Liver (tissue), 9 donors: ENCODE measurements around the gene CDK5. TPM values are rescaled to one million over a fixed set of nuclear protein-coding genes. Genes with fewer than 3 reads are reported as not detected.

Source experiments
- DNase-seq: peaks from one replicate; pipeline ENCODE4 v3.0.0-alpha.2; 2017; ENCODE audit warnings: low spot score
- H3K27ac ChIP-seq, 2 donors: one replicate each; pipeline ENCODE4 v1.7.0; 2013; ENCODE audit warnings: inconsistent platforms in 2 of 2, low read length in 2 of 2, control low read depth in 1 of 2, low read depth in 1 of 2, mild to moderate bottlenecking in 1 of 2
- H3K27me3 ChIP-seq, 4 donors: one replicate each; pipeline versions ENCODE4 v1.6.1 to v1.7.0; 2013; ENCODE audit warnings: low read length in 3 of 4, inconsistent platforms in 1 of 4, mild to moderate bottlenecking in 1 of 4, moderate library complexity in 1 of 4; ENCODE audit not compliant: control insufficient read depth in 4 of 4, insufficient read depth in 4 of 4
- H3K36me3 ChIP-seq, 4 donors: one replicate each; pipeline versions ENCODE4 v1.6.1 to v1.7.0; 2013; ENCODE audit warnings: low read length in 3 of 4, mild to moderate bottlenecking in 3 of 4, low read depth in 1 of 4, moderate library complexity in 1 of 4; ENCODE audit not compliant: control insufficient read depth in 4 of 4, insufficient read depth in 3 of 4
- H3K4me1 ChIP-seq, 4 donors: one replicate each; pipeline versions ENCODE4 v1.6.1 to v1.7.0; 2013; ENCODE audit warnings: low read length in 3 of 4, mild to moderate bottlenecking in 3 of 4, moderate library complexity in 1 of 4; ENCODE audit not compliant: control insufficient read depth in 4 of 4, insufficient read depth in 4 of 4
- H3K4me3 ChIP-seq, 3 donors: one replicate each; pipeline versions ENCODE4 v1.6.1 to v1.7.0; 2013; ENCODE audit warnings: low read length in 3 of 3, control low read depth in 1 of 3, low read depth in 1 of 3, mild to moderate bottlenecking in 1 of 3
- H3K9ac ChIP-seq, 2 donors: one replicate each; pipeline ENCODE4 v1.7.0; 2013; ENCODE audit warnings: low read length in 2 of 2, mild to moderate bottlenecking in 2 of 2, moderate library complexity in 2 of 2, control low read depth in 1 of 2, low read depth in 1 of 2
- H3K9me3 ChIP-seq, 4 donors: one replicate each; pipeline versions ENCODE4 v1.6.1 to v1.7.0; 2013; ENCODE audit warnings: low read length in 3 of 4; ENCODE audit not compliant: control insufficient read depth in 4 of 4
- ATF3 ChIP-seq: IDR thresholded peaks from 2 replicates; pipeline ENCODE4 v1.6.1; 2016; ENCODE audit warnings: antibody characterized with exemption
- CTCF ChIP-seq: fragments of 150-350 bp; IDR thresholded peaks from 2 replicates; pipeline ENCODE4 v1.5.1; 2017; ENCODE audit warnings: improper control_type of control experiment, low read depth, low read length; ENCODE audit not compliant: missing input control
- EGR1 ChIP-seq, 2 donors: IDR thresholded peaks; 2 replicates each; pipeline ENCODE4 v1.6.1; 2016 to 2018; ENCODE audit warnings: antibody characterized with exemption in 2 of 2, low read depth in 2 of 2
- FOXA1 ChIP-seq: IDR thresholded peaks from 2 replicates; pipeline ENCODE4 v1.6.1; 2016; ENCODE audit warnings: antibody characterized with exemption
- FOXA2 ChIP-seq: IDR thresholded peaks from 2 replicates; pipeline ENCODE4 v1.6.1; 2016; ENCODE audit warnings: antibody characterized with exemption
- GABPA ChIP-seq, 2 donors: IDR thresholded peaks in 1 of 2; conservative IDR thresholded peaks in 1 of 2; 2 replicates each; pipeline ENCODE4 v1.6.1; 2016; ENCODE audit warnings: antibody characterized with exemption in 2 of 2, mild to moderate bottlenecking in 1 of 2, moderate library complexity in 1 of 2
- HNF4A ChIP-seq, 2 donors: conservative IDR thresholded peaks; 2 replicates each; pipeline ENCODE4 v1.6.1; 2016; ENCODE audit warnings: antibody characterized with exemption in 2 of 2, mild to moderate bottlenecking in 2 of 2
- HNF4G ChIP-seq: IDR thresholded peaks from 2 replicates; pipeline ENCODE4 v1.6.1; 2016; ENCODE audit warnings: antibody characterized with exemption
- JUND ChIP-seq, 2 donors: IDR thresholded peaks; 2 replicates each; pipeline ENCODE4 v1.6.1; 2016; ENCODE audit warnings: antibody characterized with exemption in 2 of 2
- MAX ChIP-seq: IDR thresholded peaks from 2 replicates; pipeline ENCODE4 v1.6.1; 2016; ENCODE audit warnings: antibody characterized with exemption
- NR2F2 ChIP-seq: IDR thresholded peaks from 2 replicates; pipeline ENCODE4 v1.6.1; 2016; ENCODE audit warnings: antibody characterized with exemption
- RAD21 ChIP-seq, 2 donors: IDR thresholded peaks; 2 replicates each; pipeline ENCODE4 v1.6.1; 2016; ENCODE audit warnings: antibody characterized with exemption in 2 of 2, mild to moderate bottlenecking in 2 of 2
- REST ChIP-seq: IDR thresholded peaks from 2 replicates; pipeline ENCODE4 v1.6.1; 2016; ENCODE audit warnings: antibody characterized with exemption, mild to moderate bottlenecking
- RXRA ChIP-seq, 2 donors: IDR thresholded peaks; 2 replicates each; pipeline ENCODE4 v1.6.1; 2017 to 2018; ENCODE audit warnings: antibody characterized with exemption in 2 of 2, mild to moderate bottlenecking in 1 of 2
- SP1 ChIP-seq: IDR thresholded peaks from 2 replicates; pipeline ENCODE4 v1.6.1; 2018; ENCODE audit warnings: antibody characterized with exemption, mild to moderate bottlenecking
- TAF1 ChIP-seq: conservative IDR thresholded peaks from 2 replicates; pipeline ENCODE4 v1.6.1; 2016; ENCODE audit warnings: antibody characterized with exemption, mild to moderate bottlenecking
- YY1 ChIP-seq: IDR thresholded peaks from 2 replicates; pipeline ENCODE4 v1.6.1; 2016; ENCODE audit warnings: antibody characterized with exemption, mild to moderate bottlenecking
- ZBTB33 ChIP-seq: IDR thresholded peaks from 2 replicates; pipeline ENCODE4 v1.6.1; 2016; ENCODE audit warnings: antibody characterized with exemption
- WGBS: extraction: QIAGEN DNeasy Blood & Tissue Kit; methylation state at CpG from one replicate; pipeline ENCODE4 v1.1.7; 2013; 5-methylcytosine and 5-hydroxymethylcytosine counted together
- polyA plus RNA-seq, 2 donors: library from polyadenylated mRNA; stranded (reverse) in 1 of 2; unstranded in 1 of 2; fragments of 200-250 nt in 1 of 2; fragments of >200 nt in 1 of 2; fragmentation: Nextera tagmentation in 1 of 2; extraction: Ambion mirVana in 1 of 2; gene quantifications; one replicate each; pipeline versions ENCODE4 v1.2.1 to v1.2.3, GENCODE V29; 2013 to 2015
- total RNA-seq, 2 donors: library from RNA; depleted of rRNA; stranded (reverse); fragments of >200 nt; gene quantifications; one replicate each; pipeline ENCODE4 v1.2.3, GENCODE V29; 2014
- donor health status: healthy.
- donor health status: healthy.
- donor health status: healthy.
- donor health status: healthy.
- donor health status: healthy.

Gene CDK5
- total and polyA plus RNA-seq, 4 donors = 4.0 to 9.0 (median 7.4) TPM

GRCh38 chr7:151035026-151035717 lies 22.5 kb downstream of the CDK5 start:
- 94% methylated on average over 21 of the region's 21 CpGs for WGBS
- no peak for TF ChIP-seq GABPA (IDR thresholded peaks at IDR 0.05 in 1 of 2, conservative IDR thresholded peaks at IDR 0.05 in 1 of 2)
- Histone ChIP-seq H3K36me3 (peaks cover 0 to 22% (median 5%) of the 10 kb centered on the region in 4 donors), H3K9ac (no peak overlapping the region), H3K27ac (no peak overlapping the region), H3K4me1 (peaks cover 0 to 5% (median 0%) of the 10 kb centered on the region in 4 donors), H3K27me3 (no peaks in the 10 kb centered on the region), H3K9me3 (no peaks in the 10 kb centered on the region), H3K4me3 (no peak overlapping the region)
- no peak for DNase-seq

GRCh38 chr7:151034312-151035025 lies 23.2 kb downstream of the CDK5 start:
- Histone ChIP-seq H3K4me3 (no peak overlapping the region), H3K9ac (no peak overlapping the region), H3K9me3 (no peaks in the 10 kb centered on the region), H3K36me3 (peaks cover 0 to 22% (median 5%) of the 10 kb centered on the region in 4 donors), H3K27me3 (no peaks in the 10 kb centered on the region), H3K4me1 (peaks cover 0 to 5% (median 0%) of the 10 kb centered on the region in 4 donors), H3K27ac (no peak overlapping the region)
- no peak for DNase-seq
- WGBS = 94% methylated on average over 21 of the region's 21 CpGs
- TF ChIP-seq ATF3 = no peak
- TF ChIP-seq SP1 = no peak
- TF ChIP-seq YY1 = no peak
- no peak for TF ChIP-seq ZBTB33
- TF ChIP-seq EGR1 (IDR thresholded peaks at IDR 0.05; ENCODE audit: low read depth in 2 of 2) = no peak
- no peak for TF ChIP-seq HNF4A (conservative IDR thresholded peaks at IDR 0.05)
- no peak for TF ChIP-seq RAD21 (IDR thresholded peaks at IDR 0.05)
- TF ChIP-seq TAF1 = no peak
- TF ChIP-seq RXRA (IDR thresholded peaks at IDR 0.05) = no peak
- no peak for TF ChIP-seq FOXA1
- no peak for TF ChIP-seq NR2F2
- TF ChIP-seq HNF4G = no peak
- no peak for TF ChIP-seq FOXA2
- no peak for TF ChIP-seq CTCF
- TF ChIP-seq JUND (IDR thresholded peaks at IDR 0.05) = no peak
- TF ChIP-seq REST = no peak
- TF ChIP-seq MAX = no peak
- TF ChIP-seq GABPA (IDR thresholded peaks at IDR 0.05 in 1 of 2, conservative IDR thresholded peaks at IDR 0.05 in 1 of 2) = no peak
